Eye (tissue), 1 donor: ENCODE results near the gene ASMTL.
"Not testable (repeated sequence)": the region's sequence is repeated elsewhere in the genome, so short reads cannot be mapped to it uniquely, and the experiment has no call there.

ENCODE experiments used
- DNase-seq: peaks from one replicate; pipeline ENCODE4 v3.0.0-alpha.2; 2015

The ASMTL gene

DNA sequence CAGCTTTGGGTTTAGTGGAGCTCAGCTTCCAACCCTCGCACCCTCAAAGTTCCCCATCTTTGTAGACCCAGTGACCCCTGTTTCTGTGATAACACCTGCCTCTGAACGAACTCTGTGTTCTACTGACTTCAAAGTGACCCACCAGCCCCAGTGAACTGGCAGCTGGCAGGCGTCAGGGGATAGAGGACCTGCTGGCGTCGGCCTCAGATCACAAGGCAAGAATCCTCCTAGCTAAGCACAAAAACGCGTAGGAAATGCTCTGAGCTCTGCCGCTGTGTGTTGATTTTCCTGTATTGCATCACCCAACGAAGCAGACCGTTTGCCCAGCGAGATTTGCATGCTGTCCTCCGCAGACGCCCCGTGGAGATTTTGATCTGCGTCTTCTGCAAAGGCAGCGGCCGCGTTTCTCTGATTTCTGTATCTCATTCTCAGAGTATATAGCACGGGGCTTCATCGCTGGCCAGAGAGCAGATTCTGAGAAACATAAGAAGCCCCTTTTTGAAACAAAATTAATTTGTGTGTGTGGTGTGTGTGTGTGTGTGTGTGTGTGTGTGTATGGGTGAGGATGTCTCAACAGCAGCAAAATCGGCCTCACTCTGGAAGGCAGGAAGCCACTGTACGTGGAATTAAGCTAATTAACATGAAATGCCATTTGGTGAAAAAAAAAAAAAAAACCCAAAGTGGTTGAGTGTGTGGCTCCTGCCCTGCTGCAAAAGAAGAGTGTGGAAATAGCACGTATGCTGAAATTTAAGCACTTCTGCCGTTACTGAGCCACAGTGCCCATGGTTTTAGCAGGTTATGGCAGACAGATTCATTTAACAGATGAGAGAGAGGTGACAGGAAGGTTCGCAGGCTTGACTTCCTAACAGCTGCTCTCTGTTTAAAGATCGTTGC lies 29.2 kb upstream of the ASMTL start:
- peak; percentile 56 for DNase-seq

DNA sequence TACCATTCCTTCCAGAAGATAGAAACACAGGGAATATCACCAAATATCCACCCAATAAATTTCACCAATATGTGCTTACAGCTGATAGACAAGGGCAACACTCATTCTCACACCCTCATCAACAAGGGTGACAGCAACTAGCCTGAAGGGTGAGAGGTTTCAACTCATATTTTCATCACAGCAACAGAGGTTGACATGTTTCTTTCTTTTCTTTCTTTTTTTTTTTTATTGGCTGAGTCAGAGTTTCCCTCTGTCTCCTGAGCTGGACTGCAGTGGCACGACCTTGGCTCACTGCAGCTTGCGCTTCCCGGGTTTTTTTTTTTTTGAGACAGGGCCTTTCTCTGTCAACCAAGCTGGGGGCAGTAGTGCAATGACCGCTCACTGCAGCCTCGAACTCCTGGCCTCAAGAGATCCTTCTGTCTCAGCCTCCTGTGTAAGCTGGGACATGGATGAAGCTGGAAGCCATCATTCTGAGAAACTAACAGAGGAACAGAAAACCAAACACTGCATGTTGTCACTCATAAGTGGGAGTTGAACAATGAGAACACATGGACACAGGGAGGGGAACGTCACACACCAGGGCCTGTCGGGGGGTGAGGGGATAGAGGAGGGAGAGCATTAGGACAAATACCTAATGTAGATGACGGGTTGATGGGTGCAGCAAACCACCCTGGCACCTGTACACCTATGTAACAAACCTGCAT lies 27.5 kb upstream of the ASMTL start:
- no peak for DNase-seq

DNA sequence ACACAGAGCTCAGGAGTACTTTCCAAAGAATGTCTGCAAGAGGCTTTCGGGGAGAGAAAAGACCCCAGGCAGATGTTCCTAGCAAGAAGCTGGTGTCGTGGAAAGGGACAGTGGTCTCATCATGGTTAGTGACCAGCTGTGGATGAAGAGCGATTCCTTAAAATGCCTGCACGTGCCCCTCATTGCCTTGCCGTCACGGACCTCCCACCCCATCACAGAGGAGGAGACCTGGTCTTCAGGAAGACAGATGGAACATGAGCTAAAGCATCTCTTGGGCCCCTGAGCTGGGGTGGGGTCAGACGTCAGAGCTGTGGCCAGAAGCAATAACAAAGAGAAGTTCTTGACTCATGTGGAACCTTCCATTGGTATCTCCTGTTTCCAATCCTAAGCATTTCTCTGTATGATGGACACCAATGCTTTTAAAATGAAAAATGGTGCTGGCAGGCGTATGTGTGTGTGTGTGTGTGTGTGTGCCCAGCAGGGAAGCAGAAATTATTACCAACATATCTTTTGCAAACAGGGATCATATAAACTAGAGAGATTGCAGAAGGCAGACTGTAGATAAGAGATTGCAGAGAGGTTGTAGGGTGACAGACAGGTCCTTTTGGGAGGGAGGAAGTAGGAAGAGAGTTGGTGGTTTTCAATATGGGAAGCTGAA lies 25.2 kb upstream of the ASMTL start:
- DNase-seq: no peak

DNA sequence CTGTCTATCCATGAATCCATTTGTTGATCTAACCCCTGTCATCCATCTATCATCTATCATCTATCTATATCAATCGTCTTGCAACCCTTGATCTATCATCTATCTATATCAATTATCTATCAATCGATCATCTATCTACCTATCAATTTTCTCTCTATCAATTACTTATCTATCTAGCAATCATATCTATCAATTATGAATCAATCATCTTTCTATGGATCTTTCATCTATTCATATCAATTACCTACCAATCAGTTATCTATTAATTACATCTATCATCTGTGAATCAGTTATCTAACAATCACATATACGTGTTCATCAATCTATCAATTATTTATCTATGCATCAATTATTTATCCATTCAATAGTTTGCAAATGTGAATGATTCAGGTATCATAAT lies 24.5 kb upstream of the ASMTL start:
- no peak for DNase-seq

DNA sequence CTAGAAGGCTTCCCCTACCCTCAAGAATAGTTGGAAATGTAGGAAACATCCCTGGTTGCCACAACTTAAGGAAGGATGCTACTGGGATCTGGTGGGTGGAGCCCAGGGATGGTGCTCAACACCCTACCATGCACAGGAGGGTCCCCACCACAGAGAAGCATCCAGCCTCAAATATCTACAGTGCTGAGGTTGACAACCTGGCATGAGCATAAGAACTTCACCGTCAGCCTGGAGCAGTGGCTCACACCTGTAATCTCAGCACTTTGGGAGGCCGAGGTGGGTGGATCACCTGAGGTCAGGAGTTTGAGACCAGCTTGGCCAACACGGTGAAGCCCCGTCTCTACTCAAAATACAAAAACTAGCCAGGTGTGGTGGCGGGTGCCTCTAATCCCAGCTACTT lies 24.0 kb upstream of the ASMTL start:
- no peak for DNase-seq

DNA sequence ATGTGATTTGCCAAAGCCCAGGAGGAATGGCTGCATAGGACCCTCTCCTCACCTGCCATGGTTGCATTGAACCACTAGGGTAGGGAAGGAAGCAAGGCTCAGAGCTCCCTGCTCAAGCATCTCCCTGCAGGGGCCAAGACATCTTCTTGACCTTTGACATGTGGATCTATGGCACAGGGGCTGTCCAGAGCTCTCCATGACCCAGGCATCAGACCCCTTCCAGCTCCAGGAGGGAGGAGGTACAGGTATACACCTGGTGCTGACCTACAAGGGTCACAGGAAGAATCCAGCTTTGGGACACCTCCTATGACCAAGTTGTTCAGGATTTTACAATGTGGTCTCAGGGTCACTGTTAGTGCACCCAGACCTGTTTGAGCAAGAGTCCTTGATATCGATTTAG lies 23.2 kb upstream of the ASMTL start:
- no peak for DNase-seq

DNA sequence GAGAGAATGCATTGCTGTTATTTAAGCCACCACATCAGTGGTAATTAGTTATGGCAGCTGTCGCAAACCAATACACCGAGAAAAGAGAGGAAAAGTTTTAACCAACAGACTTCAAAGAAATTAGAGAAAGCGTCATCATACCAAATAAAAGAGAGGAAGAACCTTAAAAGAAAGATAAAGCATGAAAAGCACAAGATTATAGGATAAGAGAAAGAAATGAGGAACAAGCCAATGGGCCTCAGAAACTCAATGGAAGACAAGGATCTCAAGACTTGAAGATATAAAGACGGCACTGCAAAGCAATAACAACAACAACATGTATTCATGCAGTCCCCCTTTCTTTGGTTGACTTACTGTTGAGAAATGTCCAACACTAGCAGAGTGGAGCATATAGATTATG lies 22.8 kb upstream of the ASMTL start:
- no peak for DNase-seq

DNA sequence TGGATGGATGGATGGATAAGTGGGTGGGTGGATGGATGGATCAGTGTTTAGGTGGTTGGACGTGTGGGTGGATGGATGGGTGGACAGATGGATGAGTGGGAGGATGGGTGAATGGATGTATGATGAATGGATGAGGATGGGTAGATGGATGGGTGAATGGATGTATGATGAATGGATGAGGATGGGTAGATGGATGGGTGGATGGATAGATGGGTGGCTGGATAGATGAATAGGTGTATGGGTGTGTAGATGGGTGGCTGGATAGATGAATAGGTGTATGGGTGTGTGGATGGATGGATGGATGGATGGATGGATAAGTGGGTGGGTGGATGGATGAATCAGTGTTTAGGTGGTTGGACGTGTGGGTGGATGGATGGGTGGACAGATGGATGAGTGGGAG lies 21.9 kb upstream of the ASMTL start:
- DNase-seq: not testable (repeated sequence)

DNA sequence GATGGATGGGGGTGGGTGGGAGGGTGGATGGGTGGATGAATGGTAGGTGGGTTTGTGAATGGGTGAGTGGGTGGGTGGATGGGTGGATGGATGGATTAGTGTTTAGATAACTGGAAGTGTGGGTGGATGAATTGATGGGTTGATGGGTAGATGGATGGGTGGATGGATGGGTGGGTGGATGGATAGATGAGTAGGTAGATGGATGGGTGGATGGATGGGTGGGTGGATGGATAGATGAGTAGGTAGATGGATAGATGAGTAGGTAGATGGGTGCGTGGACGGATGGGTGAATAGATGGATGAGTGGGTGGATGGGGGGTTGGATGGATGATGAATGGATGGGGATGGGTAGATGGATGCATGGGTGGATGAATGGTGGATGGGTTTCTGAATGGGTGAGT lies 20.3 kb upstream of the ASMTL start:
- DNase-seq: no peak

DNA sequence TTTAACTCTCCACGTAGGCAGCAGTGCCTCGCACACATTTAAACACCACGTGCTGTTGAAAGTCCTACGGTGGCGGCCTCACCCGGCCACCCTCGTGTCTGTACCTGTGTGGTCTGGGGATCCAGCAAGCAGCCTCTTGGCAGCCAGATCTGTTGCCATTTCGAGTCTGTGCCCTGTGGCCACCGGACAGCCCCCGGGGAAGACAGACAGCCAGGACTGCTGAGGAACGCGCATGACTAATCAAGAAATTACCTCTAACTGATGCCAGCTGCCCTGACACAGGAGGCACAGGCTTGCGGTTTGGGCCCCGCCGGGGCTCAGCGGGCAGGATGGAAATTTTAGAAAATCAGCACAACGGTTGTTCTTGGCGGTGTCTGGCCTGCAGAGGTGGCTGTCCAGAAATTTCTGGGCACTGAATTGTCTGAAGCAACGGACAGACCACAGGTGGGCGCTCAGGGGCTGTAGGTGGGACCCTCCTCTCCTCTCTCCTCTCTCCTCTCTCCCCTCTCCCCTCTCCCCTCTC lies 15.6 kb upstream of the ASMTL start:
- no peak for DNase-seq

DNA sequence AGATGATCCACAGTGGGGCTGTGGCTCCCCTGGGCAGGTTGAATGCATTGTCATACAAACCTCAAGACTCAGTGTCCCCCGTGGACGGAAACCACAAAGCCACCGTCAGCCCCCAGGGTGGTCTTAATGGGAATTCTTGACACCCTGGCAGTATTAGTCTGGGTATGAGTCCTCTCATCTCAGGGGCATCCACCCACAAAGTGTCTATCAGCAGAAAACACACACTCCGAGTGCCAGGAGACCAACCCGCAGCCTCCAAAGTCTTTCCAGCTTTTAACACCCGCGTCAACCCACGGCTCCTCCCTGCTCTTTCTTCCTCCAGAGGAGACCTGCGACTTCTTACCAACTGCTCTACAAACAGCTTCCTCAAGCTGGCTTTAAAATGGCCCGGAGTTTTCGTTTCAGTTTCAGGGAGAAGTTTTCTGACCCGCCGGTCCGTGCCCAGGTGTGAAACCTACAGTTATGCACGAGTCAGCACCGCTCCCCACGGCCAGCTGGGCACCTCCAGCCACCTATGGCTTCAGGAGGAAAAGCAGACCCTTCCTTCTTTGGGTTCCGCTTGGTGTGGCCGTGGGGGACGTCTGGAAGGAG lies 14.4 kb upstream of the ASMTL start:
- no peak for DNase-seq

DNA sequence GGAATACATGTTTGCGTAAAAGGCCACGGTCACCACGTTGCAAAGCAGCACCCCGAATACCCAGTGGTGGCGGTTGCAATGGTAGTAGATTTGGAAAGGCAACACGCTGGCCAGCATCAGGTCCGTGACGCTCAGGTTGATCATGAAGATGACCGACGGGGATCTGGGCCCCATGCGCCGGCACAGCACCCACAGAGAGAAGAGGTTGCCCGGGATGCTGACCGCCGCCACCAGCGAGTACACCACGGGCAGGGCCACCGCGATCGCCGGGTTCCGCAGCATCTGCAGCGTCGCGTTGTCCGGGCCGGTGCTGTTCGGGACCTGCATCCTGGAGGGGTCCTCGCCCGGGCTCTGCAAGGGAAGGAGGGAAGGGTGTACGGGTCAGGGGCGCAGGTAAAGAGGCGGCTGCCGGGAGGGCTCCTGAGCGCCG lies 13.5 kb upstream of the ASMTL start:
- DNase-seq: no peak

DNA sequence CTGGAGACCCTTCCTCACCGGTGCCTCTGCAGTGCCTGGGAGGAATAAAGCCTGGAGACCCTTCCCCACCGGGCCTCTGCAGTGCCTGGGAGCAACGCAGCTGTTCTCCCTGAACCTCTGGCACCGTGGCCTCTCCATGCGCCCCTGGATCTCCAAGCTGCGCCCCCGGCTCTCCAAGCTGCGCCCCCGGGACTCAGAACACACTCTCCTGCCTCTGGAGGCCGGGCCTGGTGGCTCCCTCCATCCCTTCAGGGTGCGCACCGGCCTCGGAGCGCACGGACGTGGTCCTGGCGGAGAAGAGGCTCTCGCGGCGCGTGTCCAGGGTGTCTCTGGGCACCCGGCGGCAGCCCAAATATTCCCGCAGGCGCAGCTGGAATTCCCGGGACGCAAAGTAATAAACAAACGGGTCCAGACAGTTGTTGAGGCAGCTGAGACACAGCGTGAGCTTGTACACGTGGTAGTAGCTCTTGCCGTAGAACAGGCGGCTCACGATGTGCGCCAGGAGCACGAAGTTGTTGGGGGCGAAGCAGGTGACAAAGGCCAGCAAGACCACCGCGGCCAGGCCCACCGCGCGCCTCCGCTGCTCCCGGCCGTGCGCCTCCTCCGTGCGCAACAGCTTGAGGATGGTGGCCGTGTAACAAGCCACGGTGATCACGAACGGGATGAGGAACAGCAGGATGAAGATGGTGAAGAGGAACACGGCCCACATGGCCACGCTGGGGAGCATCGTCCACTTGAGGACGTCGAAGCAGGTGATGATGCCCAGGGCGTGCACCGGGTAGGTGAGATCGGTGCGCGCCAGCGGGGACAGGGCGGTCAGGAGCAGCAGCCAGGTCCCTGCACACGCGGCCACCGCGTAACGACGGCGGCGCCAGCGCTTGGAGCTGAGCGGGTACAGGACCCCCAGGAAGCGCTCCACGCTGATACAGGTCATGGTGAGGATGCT lies 12.8 kb upstream of the ASMTL start:
- DNase-seq: no peak

DNA sequence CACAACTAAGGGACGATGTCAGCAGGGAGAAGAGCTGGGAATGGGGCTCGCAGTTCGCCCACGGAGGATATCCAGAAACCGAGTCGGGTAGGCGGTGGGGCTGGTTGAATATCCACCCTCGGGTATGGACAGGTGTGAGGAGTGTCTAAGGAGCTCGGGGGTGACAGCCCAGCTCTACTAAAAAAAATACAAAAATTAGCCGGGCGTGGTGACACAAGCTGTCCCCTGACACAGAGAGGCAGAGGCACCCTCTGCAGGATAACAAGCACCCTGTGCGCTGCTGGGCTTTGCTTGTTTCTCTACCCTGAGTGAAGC lies 12.2 kb upstream of the ASMTL start:
- no peak for DNase-seq

DNA sequence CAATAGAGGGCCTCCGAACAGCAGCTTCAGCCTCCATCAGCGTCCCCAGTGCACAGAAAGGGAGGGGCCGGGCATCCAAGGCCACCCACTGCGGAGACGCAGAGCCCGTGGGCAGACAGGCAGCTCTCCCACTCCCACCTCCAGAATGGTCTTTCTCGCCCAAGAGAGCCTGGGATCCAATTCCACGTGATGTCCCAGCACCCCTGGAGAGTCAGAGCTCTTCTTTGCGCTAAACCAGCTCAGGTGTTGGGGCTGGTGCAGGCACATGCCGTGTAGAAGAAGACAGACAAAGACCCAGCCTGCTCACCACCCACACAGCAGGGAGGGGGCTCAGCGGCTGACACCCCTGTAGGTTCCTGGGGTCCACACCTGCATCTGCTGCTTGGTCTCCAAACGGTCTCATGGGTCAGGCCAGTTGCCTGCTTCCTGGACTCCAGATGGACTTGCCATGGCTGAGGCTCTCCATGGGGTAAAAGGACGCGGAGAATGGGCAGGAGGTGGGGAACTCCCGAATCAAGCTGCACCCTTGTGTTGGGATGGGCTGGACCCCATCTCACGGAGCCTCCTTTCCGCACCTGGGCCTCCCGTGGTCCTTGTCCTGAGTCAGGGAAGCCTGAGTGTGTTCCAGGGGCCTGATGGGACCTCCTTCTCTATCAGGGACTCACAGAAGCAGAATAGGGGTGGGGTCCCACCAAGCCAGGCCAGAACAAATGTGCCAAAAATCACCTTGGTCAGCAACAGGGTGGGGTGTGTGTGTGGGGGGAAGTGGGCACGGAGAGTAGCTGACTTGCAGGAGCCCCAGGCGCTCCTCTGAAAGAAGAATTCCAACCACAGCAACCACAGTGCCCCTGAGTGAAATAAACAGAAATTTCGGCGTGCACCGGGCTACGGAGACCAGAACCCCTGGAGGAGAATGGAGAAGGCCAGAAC lies 11.6 kb upstream of the ASMTL start:
- DNase-seq: no peak

DNA sequence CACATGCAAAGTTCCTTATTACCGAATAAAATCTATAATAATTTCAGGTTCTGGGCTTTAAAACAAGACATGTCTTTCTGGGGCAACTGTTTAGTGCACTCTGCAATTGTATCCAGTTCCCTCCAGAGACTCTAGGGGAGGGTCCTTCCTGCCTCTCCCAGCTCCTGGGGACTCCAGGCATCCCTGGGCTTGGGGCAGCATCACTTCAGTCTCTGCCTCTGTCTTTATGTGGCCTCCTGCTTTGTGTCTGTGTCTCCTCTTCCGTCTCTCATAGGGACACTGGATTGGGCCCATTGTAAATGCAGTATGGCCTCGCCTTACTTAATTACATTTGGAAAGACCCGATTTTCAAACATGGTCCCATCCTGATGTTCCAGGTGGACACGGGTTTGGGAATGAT lies 10.9 kb upstream of the ASMTL start:
- no peak for DNase-seq

DNA sequence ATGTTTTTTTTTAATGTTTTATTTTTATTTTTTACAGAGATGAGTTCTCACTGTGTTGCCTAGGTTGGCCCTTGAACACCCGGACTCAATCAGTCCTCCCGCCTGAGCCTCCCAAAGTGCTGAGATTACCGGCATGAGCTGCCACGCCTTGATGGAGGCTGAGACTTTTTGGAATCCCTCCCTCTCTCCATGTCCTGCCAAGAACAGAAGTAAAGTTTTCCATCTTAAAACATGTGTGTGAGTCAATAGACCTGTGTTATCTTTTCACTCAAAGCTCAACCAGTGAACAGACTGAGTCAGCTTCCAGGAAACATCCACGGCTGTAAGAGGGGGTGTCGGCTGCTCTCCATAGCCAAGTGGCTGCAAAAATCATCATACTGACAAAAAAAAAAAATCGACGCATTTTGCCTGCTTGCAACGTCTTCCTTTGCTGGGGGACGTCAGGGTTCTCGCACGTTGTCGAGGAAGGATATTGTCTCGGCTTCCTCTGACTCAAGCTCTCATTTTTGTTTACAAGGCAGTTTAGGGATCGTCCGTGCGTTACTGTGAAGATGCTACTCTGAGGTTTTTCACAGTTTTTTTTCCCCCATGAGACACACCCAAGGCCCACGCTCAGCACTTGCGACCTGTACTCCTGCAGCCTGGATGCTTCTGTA lies 10.0 kb upstream of the ASMTL start:
- DNase-seq: no peak

DNA sequence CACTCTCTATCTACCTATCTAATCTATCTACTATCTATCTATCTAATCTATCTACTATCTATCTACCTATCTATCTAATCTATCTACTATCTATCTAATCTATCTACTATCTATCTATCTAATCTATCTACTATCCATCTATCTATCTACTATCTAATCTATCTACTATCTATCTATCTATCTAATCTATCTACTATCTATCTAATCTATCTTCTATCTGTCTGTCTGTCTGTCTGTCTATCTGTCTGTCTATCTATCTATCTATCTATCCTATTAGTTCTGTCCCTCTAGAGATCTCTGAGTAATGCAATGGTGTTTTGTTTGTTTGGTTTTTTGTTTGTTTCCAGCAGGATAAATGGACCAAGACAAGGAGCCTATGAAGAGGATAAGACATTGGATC lies 9.4 kb upstream of the ASMTL start:
- DNase-seq: no peak

DNA sequence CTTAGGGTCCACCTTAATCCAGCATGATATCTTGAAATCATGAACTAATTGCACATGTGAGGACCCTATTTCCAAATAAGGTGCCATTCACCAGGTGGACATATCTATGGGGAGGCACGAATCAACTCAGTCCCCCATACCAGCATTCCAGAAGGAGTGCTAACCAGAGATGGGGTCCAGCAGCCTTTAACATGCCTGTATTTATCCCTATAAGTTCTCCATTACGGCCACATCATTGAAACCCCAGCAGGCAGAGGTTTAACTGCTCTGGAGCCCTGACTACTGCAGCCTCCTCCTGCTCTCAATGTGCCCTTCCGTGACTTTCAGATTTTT lies 3.2 kb upstream of the ASMTL start:
- no peak for DNase-seq

DNA sequence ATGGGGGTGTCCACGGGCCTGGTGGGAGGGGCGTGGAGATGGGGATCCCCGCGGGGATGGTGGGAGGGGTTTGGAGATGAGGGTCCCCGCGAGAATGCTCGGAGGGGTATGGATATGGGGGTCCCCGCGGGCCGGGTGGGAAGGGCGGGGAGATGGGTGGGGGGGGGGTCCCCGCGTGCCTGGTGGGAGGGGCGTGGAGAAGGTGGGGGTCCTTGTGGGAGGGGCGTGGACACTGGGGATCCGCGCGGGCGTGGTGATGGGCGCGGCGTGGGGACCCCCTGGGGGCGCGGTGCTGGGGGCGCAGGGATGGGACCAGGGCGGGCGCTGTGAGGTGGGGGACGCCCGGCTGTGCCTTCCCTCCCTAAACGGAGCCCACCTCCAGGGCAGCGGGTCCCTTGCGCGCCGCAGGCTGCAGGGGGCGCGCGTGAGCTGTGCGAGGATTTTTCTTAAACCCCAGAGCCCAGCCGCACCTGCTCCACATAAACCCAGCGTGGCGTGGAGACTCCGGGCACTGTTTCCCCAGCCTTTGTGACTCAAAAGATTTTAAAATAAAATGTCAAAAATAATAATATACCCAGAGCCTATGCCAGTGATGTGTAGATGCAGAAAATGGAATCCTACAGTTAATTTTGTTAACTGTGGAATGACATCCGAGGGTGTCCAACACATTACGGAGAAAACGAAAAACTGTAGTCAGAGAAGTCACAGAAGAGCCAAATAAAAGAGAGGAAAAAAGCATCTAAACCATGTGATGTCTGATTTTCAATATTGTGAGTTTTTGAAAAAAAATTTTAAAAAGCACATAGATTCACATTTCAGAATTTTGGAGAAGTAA lies 1.5 kb upstream of the ASMTL start:
- peak; percentile 96 for DNase-seq
